Kidney tubule cell (primary cell): ENCODE measurements around the gene UBA1.

Source experiments
- DNase-seq: peaks from one replicate; pipeline ENCODE4 v3.0.0-alpha.2; 2018; ENCODE audit warnings: low spot score

The UBA1 gene

GRCh38 chrX:47169726-47170515 lies 23.7 kb upstream of the UBA1 start:
- DNase-seq = no peak

- DNase-seq = no peak
Observed at GRCh38 chrX:47170861-47171692, 22.6 kb upstream of the UBA1 start.

GRCh38 chrX:47171996-47172395 lies 21.6 kb upstream of the UBA1 start:
- no peak for DNase-seq

- DNase-seq = no peak
Observed at GRCh38 chrX:47172549-47172948, 21.1 kb upstream of the UBA1 start.

- no peak for DNase-seq
Observed at GRCh38 chrX:47172971-47173792, 20.4 kb upstream of the UBA1 start.

GRCh38 chrX:47174376-47174775 lies 19.3 kb upstream of the UBA1 start:
- DNase-seq = no peak

GRCh38 chrX:47174846-47175587 lies 18.6 kb upstream of the UBA1 start:
- no peak for DNase-seq

- no peak for DNase-seq
Observed at GRCh38 chrX:47175588-47175980, 18.0 kb upstream of the UBA1 start.

GRCh38 chrX:47176101-47176740 lies 17.4 kb upstream of the UBA1 start:
- DNase-seq = no peak

- no peak for DNase-seq
Observed at GRCh38 chrX:47177079-47177478, 16.6 kb upstream of the UBA1 start.

- no peak for DNase-seq
Observed at GRCh38 chrX:47178337-47178736, 15.3 kb upstream of the UBA1 start.

- peak; percentile 35 for DNase-seq
Observed at GRCh38 chrX:47179221-47179927, 14.3 kb upstream of the UBA1 start.

- DNase-seq = no peak
Observed at GRCh38 chrX:47179928-47180255, 13.7 kb upstream of the UBA1 start.

GRCh38 chrX:47180346-47180745 lies 13.3 kb upstream of the UBA1 start:
- DNase-seq = no peak

GRCh38 chrX:47181301-47181700 lies 12.3 kb upstream of the UBA1 start:
- no peak for DNase-seq

GRCh38 chrX:47182106-47182700 lies 11.4 kb upstream of the UBA1 start:
- no peak for DNase-seq

GRCh38 chrX:47184486-47184885 lies 9.1 kb upstream of the UBA1 start:
- DNase-seq = no peak

- DNase-seq = no peak
Observed at GRCh38 chrX:47185241-47185640, 8.4 kb upstream of the UBA1 start.

- no peak for DNase-seq
Observed at GRCh38 chrX:47186096-47186740, 7.4 kb upstream of the UBA1 start.
